ENCODE results near the gene CALML3. TPM values are rescaled to one million over a fixed set of nuclear protein-coding genes. Genes with fewer than 3 reads are reported as not detected.

Gene CALML3
- polyA plus RNA-seq, 1 donor: 0.45 TPM

- DNase-seq: no peak
Measured at GRCh38 chr10:5491477-5491876, 33.3 kb upstream of the CALML3 start.

- DNase-seq: no peak
Measured at GRCh38 chr10:5492322-5492855, 32.4 kb upstream of the CALML3 start.

GRCh38 chr10:5492929-5493576 is 31.7 kb upstream of the CALML3 start:
- DNase-seq: no peak

GRCh38 chr10:5493691-5494090 is 31.1 kb upstream of the CALML3 start:
- DNase-seq: no peak

GRCh38 chr10:5494611-5495010 is 30.1 kb upstream of the CALML3 start:
- no peak for DNase-seq

GRCh38 chr10:5496261-5497250 is 28.2 kb upstream of the CALML3 start:
- no peak for DNase-seq

- no peak for DNase-seq
Measured at GRCh38 chr10:5497289-5497688, 27.5 kb upstream of the CALML3 start.

GRCh38 chr10:5497948-5498730 is 26.6 kb upstream of the CALML3 start:
- no peak for DNase-seq

- no peak for DNase-seq
Measured at GRCh38 chr10:5498791-5499492, 25.8 kb upstream of the CALML3 start.

GRCh38 chr10:5499493-5500140 is 25.1 kb upstream of the CALML3 start, which contains the start of gene CALML5:
Gene CALML5, minus strand, starts transcription at chr10:5499570. Its CDS starts 132 bp downstream, at chr10:5499438.
- DNase-seq: no peak

GRCh38 chr10:5500162-5500670 is 24.5 kb upstream of the CALML3 start:
- DNase-seq: no peak

GRCh38 chr10:5500910-5501309 is 23.9 kb upstream of the CALML3 start:
- no peak for DNase-seq

GRCh38 chr10:5502061-5502521 is 22.7 kb upstream of the CALML3 start:
- no peak for DNase-seq

- no peak for DNase-seq
Measured at GRCh38 chr10:5502571-5503476, 21.9 kb upstream of the CALML3 start.

- no peak for DNase-seq
Measured at GRCh38 chr10:5503477-5503835, 21.3 kb upstream of the CALML3 start.

- DNase-seq: no peak
Measured at GRCh38 chr10:5504146-5505072, 20.4 kb upstream of the CALML3 start.

- no peak for DNase-seq
Measured at GRCh38 chr10:5506246-5506645, 18.5 kb upstream of the CALML3 start.

GRCh38 chr10:5506751-5507648 is 17.8 kb upstream of the CALML3 start:
- no peak for DNase-seq
